ENCODE results near the gene XYLT1. TPM values are rescaled to one million over a fixed set of nuclear protein-coding genes. Genes with fewer than 3 reads are reported as not detected.

XYLT1 gene
- total RNA-seq, 6 experiments from 2014 or later = 0.48 to 2.0 (median 0.59) TPM

DNA sequence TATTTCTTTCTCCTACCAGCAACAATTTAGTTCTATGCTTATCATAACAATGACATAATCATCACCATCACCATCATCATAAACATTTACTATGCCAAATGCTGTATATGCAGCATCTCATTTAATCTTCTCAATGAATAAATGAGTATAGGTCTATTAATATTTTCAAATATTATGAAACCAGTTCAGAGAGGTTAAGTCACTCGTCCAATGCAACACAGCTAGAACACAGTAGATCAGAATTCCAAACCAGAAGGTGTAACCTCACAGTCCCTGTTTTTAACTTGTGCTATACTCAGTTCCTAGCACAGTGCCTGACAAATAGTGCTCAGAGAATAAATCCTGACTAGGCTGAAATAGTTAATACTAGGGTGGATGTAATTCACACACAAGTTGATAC is 314.8 kb downstream of the XYLT1 start:
- no peak overlapping the region for H3K4me3 ChIP-seq
- H3K36me3 ChIP-seq = no peaks in the 10 kb centered on the region
- TF ChIP-seq, protein P1, sequence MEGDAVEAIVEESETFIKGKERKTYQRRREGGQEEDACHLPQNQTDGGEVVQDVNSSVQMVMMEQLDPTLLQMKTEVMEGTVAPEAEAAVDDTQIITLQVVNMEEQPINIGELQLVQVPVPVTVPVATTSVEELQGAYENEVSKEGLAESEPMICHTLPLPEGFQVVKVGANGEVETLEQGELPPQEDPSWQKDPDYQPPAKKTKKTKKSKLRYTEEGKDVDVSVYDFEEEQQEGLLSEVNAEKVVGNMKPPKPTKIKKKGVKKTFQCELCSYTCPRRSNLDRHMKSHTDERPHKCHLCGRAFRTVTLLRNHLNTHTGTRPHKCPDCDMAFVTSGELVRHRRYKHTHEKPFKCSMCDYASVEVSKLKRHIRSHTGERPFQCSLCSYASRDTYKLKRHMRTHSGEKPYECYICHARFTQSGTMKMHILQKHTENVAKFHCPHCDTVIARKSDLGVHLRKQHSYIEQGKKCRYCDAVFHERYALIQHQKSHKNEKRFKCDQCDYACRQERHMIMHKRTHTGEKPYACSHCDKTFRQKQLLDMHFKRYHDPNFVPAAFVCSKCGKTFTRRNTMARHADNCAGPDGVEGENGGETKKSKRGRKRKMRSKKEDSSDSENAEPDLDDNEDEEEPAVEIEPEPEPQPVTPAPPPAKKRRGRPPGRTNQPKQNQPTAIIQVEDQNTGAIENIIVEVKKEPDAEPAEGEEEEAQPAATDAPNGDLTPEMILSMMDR (IDR thresholded peaks at IDR 0.05) = no peak
- TF ChIP-seq POLR2A (IDR thresholded peaks at IDR 0.05) = no peak
- no peaks in the 10 kb centered on the region for H3K27me3 ChIP-seq
- ATAC-seq (no peak), DNase-seq (no peak)
- no peaks in the 10 kb centered on the region for H3K9me3 ChIP-seq
- no peaks in the 10 kb centered on the region for H3K4me1 ChIP-seq
- no peak overlapping the region for H3K27ac ChIP-seq
- WGBS (ENCODE audit: insufficient coverage, low coverage, low lambda C conversion rate, missing lambda C conversion rate) = 53% methylated on average over 1 of the region's 1 CpG
- intact Hi-C loops (cut with DNase I) = no loop called here

DNA sequence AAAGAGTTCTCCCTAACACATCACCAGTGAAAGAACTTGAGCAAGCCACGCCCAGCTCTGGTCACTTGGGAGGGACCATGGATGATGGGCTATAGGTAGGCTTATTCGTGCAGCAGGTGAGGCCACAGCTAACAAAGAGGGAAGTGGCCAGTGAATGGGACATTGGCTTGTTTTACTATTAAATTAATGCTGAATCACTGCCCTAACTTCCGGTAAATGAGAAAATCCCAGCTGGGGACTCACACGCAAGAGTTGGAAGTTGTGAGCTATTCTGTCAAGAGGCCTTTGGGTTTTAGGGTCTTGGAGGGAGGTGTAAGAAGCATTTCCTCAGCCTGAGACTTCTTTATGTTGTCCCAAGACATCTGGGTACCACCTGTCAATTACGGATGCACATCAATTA is 315.3 kb downstream of the XYLT1 start:
- Histone ChIP-seq H3K27me3 (no peaks in the 10 kb centered on the region), H3K4me1 (no peaks in the 10 kb centered on the region), H3K36me3 (no peaks in the 10 kb centered on the region), H3K27ac (no peak overlapping the region), H3K4me3 (no peak overlapping the region), H3K9me3 (no peaks in the 10 kb centered on the region)
- TF ChIP-seq POLR2A (IDR thresholded peaks at IDR 0.05) = no peak
- TF ChIP-seq, protein P1 (IDR thresholded peaks at IDR 0.05) = no peak
- intact Hi-C loops (cut with DNase I) = no loop called here
- ATAC-seq (no peak), DNase-seq (no peak)
- 73% methylated on average over 4 of the region's 5 CpGs for WGBS (ENCODE audit: insufficient coverage, low coverage, low lambda C conversion rate, missing lambda C conversion rate)

DNA sequence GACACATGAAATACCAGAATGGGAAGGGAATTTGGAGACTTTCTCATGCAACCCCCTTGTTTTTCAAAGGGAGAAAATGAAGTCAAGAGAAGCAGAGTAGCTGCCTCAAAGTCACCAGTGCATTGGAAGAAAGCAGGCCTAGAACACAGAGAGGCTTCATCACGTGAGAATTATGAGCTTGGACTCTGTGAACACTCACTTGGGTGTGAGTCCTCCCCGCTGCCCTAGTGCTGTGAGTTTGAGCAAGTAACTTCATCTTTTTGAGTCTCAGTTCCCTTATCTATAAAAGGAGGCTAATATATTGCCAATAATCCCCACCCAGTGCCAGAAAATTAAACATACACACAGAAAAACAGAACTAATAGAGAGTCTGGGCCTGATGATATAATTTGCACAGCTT is 315.8 kb downstream of the XYLT1 start:
- no peak overlapping the region for H3K4me3 ChIP-seq
- H3K27me3 ChIP-seq = no peaks in the 10 kb centered on the region
- H3K4me1 ChIP-seq = no peaks in the 10 kb centered on the region
- DNase-seq (no peak), ATAC-seq (peak in 3 of 4 donors; percentile 46 to 53 (median 52))
- no peaks in the 10 kb centered on the region for H3K36me3 ChIP-seq
- H3K27ac ChIP-seq = no peak overlapping the region
- TF ChIP-seq, protein P1 (IDR thresholded peaks at IDR 0.05) = no peak
- 44% methylated on average over 1 of the region's 2 CpGs for WGBS (ENCODE audit: insufficient coverage, low coverage, low lambda C conversion rate, missing lambda C conversion rate)
- intact Hi-C loops (cut with DNase I) = no loop called here
- H3K9me3 ChIP-seq = no peaks in the 10 kb centered on the region

DNA sequence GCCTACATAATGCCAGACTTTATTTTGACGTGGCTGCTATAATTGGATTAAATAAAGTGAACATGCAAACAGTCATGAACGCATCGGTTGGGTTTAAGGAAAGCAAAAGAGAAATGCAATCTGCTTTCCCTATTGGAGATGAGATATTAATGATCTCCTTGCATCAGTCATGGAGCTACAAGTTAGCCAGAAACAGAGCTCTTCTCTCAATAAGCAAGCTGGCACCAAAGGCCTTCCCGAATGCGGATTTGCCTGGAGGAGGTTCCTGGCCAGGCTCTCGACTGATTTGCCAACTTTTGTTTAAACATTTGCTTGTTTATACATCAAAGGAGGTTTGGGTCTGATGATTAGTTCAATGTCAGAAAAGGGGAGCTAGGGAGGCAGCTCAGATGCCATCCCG is 318.4 kb downstream of the XYLT1 start:
- DNase-seq = no peak
- TF ChIP-seq, protein P1 (IDR thresholded peaks at IDR 0.05) = no peak
- no peak for TF ChIP-seq POLR2A (IDR thresholded peaks at IDR 0.05)
- Histone ChIP-seq H3K27ac (no peak overlapping the region), H3K9me3 (no peaks in the 10 kb centered on the region), H3K4me1 (no peaks in the 10 kb centered on the region), H3K4me3 (no peak overlapping the region), H3K36me3 (no peaks in the 10 kb centered on the region), H3K27me3 (no peaks in the 10 kb centered on the region)
- no peak for ATAC-seq
- 62% methylated on average over 6 of the region's 7 CpGs for WGBS (ENCODE audit: insufficient coverage, low coverage, low lambda C conversion rate, missing lambda C conversion rate)
- intact Hi-C loops (cut with DNase I) = no loop called here

DNA sequence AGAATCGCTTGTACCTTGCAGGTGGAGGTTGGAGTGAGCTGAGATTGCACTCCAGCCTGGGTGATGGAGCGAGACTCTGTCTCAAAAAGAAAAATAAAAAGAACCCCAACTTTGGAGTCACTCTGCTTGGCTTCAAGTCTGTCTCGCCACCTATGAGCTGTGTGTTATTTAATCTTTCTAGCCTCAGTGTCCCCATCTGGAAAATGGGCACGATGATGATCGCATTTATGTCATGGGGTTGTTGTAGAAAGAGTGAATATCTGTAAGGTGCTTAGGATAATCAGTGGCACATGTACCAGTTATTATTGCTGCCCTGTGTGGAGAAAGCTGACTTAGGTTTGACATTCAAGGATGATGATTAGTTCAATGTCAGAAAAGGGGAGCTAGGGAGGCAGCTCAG is 319.4 kb downstream of the XYLT1 start:
- intact Hi-C loops (cut with DNase I) = no loop called here
- Histone ChIP-seq H3K27me3 (no peaks in the 10 kb centered on the region), H3K27ac (no peak overlapping the region), H3K36me3 (no peaks in the 10 kb centered on the region), H3K4me1 (no peaks in the 10 kb centered on the region), H3K9me3 (no peaks in the 10 kb centered on the region), H3K4me3 (no peak overlapping the region)
- TF ChIP-seq, protein P1 (IDR thresholded peaks at IDR 0.05) = no peak
- no peak for TF ChIP-seq POLR2A (IDR thresholded peaks at IDR 0.05)
- DNase-seq (no peak), ATAC-seq (no peak)
- 80% methylated on average over 5 of the region's 5 CpGs for WGBS (ENCODE audit: insufficient coverage, low coverage, low lambda C conversion rate, missing lambda C conversion rate)
